ENCODE results near the gene CMSS1.

Gene CMSS1

GRCh38 chr3:100102757-100103156, 285.1 kb downstream of the CMSS1 start (continued):
- TF ChIP-seq ATF2 (tag by site-specific recombination; IDR thresholded peaks at IDR 0.05; ENCODE audit: low read depth) (no peak), ZBTB1 (tag by site-specific recombination; IDR thresholded peaks at IDR 0.05) (no peak), ZNF624 (tag by site-specific recombination; IDR thresholded peaks at IDR 0.05) (no peak), ZNF621 (tag by site-specific recombination; IDR thresholded peaks at IDR 0.05) (no peak), ZNF76 (tag by site-specific recombination; IDR thresholded peaks at IDR 0.05; ENCODE audit: borderline replicate concordance, low read depth) (no peak), ZBTB7A (tag by site-specific recombination; IDR thresholded peaks at IDR 0.05; ENCODE audit: low read depth) (no peak), ZNF157 (tag by site-specific recombination; IDR thresholded peaks at IDR 0.05) (no peak)

GRCh38 chr3:100103558-100104441, 286.1 kb downstream of the CMSS1 start:
- ChIA-PET CTCF (interaction anchor here (0.6 to 1.5 kb wide), 4 partner anchors 9 to 151 kb away, joined by 3 to 4 read pairs (median 3); no protein-coding TSS in a partner anchor), POLR2A (interaction anchor here (1.0 kb wide), 1 partner anchor 14 kb away, joined by 4 read pairs; no protein-coding TSS in a partner anchor)
- Histone ChIP-seq H3K36me3 (ENCODE audit: control insufficient read depth in 2 of 2, insufficient read depth in 1 of 2, low read length in 2 of 2) (no peaks in the 10 kb centered on the region), H3K4me3 (ENCODE audit: low read depth, low read length) (no peak overlapping the region), H3K9me3 (ENCODE audit: control insufficient read depth, insufficient read depth, low read depth, low read length) (no peaks in the 10 kb centered on the region), H3K27ac (ENCODE audit: extremely low read depth, low read depth, low read length) (no peak overlapping the region), H3K4me1 (ENCODE audit: control insufficient read depth, insufficient read depth, low read length) (peaks cover 24% of the 10 kb centered on the region)
- TF ChIP-seq ZNF335 (tag by site-specific recombination; conservative IDR thresholded peaks at IDR 0.05) (peak; percentile 56), ZNF10 (tag by site-specific recombination; IDR thresholded peaks at IDR 0.05) (0 out of 2 replicates have a peak, but pooled peaks have one; percentile 42), ZNF341 (tag by site-specific recombination; IDR thresholded peaks at IDR 0.05; ENCODE audit: low read depth) (peak; percentile 37; the same call in 1 of the 2 replicates), PRDM10 (tag by site-specific recombination; IDR thresholded peaks at IDR 0.05) (peak; percentile 54), ZNF169 (tag by site-specific recombination; IDR thresholded peaks at IDR 0.05) (no peak), REST (tag by site-specific recombination; IDR thresholded peaks at IDR 0.05) (peak; percentile 52; the same call in 1 of the 2 replicates), ZNF560 (tag by site-specific recombination; IDR thresholded peaks at IDR 0.05; ENCODE audit: borderline replicate concordance) (no peak)
